GM19463 (cell line): ENCODE results near the gene TNC.

Source experiments
- ATAC-seq: cut with Tn5 transposase; IDR thresholded peaks from one replicate; pipeline ENCODE4 v1.9.1; 2021; ENCODE audit warnings: mild to moderate bottlenecking, moderate library complexity; ENCODE audit not compliant: unreplicated experiment

TNC gene

DNA sequence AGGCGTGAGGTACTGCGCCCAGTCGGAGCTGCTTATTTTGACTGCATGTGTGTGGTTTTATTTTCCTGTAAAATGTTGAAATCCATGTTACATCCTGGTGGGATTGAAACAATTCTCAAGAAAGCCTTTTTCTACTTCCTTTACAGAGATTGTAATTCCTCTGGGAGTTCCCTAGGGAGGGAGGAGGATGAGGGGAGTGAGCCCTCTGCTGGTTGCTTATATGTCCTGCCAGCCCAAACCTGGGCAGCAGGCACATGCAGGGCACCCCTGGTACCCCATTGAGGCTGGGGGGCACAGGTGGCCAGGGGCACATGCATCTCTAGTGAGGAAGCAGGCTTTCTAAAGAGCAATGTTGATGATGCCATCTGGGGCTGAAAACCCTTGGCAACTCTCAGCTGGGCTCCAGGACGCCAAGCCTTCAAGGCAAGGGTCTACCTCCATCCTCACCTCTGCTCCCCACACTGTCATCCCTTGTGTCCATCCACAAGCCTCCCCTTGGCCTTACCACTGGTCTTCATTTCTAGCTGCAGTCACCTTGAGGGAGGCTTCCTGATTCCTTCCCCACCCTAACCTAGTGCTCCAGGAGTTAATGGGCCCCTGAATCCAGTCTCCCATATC lies 102.8 kb downstream of the TNC start:
- ATAC-seq, result no peak

DNA sequence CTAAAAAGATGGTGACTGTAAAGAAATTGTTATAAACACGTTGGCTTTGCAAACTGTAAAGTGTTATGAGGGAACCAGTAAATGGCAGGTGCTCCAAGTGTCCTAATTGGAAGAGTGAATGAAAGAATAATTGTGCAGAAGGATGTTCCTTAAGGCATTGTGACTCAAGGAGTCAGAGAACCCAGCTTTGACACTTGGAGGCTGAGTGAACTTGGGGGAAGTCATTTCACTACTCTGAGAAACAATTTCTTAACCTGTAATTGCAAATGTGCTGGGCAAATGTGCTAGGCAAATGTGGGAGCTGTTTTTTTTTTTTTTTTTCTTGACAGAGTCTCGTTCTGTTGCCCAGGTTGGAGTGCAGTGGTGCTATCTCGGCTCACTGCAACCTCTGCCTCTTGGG lies 103.5 kb downstream of the TNC start:
- no peak for ATAC-seq

DNA sequence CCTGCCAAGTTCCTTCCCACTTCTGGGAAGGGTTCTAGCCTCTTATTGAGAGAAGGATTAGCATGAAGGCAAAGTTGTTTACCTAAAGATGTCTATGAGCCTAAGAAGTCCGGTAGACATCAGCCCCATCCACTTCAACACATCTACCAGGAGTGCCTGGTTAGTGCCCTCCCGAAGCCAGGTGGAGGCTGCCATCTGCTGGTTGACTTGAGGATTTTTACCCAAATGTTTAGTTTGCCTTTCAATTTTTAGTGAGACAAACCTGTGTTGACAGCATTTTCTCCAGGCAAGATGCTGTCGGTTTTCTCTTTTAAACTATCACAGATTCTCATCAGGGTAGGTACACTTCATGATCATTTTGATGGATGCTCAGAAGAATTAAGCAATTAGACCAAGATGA lies 104.0 kb downstream of the TNC start:
- ATAC-seq, result no peak

DNA sequence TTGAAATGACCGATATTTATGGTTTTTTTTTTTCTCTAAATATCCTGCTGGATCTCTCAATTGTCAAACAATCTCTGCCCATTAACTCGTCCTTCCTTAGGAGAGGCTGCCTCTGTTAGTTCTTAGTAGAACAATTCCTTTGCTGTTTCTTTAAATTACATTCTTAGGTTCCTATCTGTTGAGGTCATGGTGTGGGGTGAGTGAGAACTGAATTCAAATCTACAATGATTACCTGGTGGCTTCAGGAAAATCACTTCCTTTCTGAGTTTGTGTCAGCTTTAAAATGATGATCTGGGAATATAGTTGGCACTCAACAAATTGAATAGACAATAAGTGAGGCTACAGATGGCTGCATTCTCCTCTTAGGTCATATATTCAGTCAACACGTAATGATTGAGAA lies 105.5 kb downstream of the TNC start:
- no peak for ATAC-seq

DNA sequence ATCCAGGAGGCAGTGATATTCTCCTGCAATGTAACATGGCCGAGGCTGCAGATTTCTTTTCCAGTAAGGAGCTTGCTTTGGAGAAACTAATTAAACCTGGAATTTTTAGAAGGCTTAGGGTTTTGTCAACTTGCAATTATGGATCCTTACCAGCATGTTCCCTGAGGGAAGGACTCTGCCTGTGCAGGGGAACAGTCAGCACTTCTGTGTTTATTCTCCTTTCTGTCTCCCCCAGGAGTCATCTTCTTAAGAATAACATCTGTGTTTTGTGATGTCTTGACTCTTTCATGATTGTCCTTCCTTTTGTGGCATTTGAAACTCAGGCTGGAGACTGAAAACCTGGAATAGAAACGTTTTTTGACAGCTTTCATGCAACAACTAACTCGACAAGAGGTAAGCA lies 107.1 kb downstream of the TNC start:
- no peak for ATAC-seq

DNA sequence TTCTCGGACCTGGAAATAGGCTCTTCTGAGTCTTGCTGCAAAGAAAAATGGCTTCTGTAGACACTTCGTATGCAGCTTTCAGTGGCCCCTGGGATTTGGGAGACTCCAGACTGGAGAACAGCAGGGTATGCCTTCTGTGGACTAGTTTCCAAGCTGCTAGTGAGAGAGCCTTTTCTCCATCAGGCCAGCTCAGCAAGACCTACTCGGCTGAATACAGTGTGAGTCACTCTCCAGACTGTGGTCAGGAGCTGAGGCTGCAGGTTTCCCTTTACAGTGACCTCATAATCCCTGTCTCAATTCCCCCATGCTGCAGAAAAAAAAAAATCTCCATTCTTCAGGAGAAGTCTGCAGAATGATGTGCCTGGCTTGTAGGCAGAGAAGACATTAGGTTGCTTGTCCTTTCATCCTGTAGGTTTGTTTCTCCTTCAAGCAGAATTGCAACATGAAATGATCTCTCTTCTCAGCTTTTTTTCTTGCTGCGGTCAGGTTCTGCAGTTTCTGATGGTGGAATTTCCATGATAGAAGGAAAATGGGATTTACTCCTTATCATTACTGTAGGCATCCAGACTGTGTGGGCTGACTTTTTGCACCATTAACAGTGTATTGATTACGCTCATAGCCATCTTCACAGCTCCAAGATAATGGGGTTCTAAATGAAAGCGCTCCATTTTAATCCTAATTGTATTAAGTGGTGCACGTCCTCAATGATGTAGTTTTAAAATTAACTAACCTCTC lies 109.3 kb downstream of the TNC start:
- ATAC-seq, result no peak

DNA sequence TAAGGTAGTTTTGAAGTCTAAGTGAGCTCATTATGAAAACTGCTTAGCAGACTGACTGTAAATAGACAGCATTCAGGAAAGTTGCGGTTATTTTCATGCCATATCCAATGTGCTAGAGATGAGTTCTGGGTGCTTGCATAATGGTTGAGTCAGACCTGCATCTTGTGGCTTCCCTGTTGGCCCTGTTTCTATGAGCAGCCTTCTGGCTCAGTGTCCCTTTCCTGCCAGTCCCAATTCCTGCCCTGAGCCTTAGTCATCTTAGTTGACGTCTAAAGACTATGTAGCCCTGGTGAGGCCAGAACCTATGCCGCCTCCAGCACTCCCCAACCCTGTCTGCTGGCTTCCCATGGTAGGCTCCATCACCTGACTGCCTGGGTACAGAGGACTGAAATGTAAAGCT lies 111.3 kb downstream of the TNC start:
- no peak for ATAC-seq

DNA sequence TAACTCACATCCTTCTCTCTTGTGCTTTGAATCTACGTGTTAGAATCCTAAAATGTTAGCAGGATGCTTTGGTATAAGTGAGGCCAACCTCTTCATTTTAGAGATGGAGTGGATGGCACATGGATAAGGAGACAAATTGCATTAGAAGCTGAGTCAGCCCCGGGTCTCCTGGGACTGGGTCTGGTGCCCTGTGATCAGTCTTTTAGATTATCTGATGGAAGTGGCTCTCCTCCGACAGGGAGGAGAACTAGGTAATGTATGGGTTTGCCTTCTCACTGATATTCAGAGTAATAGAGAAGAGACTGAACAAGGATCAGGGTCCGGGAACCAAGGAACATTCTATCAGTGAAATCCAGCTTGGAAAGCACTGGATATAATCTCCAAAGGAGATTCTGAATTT lies 112.6 kb downstream of the TNC start:
- no peak for ATAC-seq

DNA sequence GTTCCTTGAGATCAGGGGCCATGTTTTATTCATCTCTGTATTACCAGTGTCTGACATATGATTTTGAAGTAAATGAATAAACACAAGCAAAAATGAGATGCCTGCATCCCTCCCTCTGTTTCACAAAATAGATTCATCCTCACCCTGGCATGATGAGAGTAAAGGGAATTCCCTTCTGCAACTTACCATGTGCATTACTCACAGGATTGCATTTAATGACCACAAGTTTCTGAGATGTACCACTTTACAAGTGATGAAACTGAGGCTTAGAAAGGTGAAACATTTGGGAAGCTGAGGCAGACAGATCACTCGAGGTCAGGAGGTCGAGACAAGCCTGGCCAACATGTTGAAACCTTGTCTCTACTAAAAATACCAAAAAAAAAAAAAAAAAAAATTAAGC lies 113.4 kb downstream of the TNC start:
- ATAC-seq, result no peak

DNA sequence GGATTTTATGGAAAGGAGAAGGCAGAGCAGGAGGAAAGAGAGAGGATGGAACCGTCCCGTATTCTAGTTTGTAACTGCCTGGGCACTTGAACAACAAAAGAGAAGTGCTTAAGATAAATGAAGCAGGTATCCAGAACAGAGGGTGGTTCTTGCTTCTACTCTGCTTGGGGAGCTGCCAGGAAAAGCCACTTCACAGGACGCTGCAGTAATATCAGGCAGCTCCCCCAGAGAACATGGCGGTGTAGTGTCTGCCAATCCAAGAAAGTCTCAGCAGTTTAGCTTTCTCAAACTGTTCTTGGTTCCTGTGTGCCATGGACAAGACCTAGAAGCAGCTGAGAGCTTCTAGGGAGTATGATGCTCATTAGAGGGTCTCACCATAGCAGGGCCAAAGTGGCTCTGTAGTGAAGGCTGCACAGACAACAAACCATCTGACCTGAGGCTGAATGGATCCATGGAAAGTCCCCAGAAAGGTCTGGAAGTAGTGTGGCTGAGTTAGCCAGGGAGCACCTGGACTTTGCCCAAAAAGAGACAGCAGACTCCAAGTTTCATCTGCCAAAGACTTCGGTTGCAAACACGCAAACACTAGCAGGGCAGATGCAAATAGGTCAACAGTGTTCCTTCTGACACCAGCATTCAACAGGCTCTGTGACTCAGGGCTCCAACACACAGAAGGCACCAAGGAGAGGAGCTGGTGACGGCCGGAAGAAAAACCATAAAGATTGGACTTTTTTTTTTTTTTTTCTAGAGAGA lies 115.4 kb downstream of the TNC start:
- no peak for ATAC-seq

DNA sequence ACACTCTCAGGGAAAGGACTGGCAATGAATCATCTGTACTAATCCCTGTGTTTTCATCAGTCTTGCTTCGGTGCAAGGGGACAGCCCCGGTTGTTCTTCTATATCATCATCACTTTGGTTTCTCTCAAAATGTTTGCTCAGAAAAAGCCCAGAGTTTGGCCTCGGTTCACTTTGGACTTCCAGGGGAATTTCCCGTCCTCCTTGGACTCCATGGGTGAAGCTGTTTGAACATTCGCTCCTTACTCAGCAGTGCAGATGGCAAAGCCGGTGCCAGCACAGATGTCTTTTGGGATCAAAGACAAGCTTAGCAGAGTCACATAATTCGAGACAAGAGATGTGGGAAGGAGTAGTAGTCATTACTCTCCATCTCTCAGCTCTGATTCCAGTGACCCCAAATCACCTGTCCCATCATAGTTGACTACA lies 117.7 kb downstream of the TNC start:
- no peak for ATAC-seq

DNA sequence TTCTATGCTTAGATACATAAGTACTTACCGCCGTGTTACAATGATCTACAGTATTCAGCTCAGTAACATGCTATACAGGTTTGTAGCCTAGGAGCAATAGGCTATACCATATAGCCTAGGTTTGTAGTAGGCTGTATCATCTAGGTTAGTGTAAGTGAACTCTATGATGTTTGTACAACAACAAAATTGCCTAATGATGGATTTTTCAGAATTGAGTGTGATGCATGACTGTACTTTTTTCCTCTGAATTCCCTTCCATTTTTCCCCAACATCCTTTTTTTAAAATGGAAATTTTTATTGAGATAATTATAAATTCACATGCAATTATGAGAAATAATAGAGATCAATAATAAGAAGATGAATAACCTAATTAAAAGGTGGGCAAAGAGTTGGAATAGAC lies 119.6 kb downstream of the TNC start:
- ATAC-seq, result no peak

DNA sequence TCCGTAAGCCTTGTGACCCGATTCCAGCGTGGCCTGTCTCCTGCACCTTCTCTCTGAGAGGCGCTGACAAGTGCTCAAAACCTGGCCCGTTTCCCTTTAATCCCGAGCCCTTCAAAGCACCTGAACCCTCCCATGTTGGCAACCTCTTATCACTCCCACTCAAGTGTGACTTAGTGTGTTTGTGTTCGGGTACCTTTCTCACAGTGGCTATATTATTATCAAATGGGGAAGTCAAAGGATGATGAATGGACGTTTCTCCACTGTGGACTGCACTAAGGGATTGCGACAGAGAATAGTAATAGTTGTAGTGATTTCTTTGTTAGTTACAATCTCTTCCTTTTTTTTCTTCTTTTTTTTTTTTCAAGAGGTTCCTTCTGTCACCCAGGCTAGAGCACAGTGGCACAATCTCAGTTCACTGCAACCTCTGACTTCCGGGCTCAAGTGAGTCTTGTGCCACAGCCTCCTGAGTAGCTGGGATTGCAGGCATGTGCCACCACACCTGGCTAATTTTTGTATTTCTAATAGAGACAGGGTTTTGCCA lies 122.2 kb downstream of the TNC start:
- ATAC-seq, result no peak

DNA sequence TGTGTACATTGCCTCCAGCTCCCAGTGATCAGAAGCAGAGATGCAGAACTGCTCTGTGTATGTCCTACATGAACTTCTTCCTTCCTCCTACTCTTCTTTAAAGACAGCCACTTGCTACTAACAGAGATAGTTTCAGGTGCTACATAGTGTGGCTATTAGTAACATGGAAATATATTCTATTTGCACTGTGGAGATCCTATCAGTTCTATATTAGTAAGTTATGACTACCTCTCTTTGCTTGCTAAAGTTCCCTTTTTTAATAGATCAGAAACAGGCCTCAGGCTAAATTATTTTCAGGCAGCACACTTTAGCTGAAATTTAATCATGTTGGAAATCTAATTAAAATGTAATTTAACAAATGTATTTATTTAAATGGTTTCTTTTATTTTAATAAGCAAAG lies 123.2 kb downstream of the TNC start:
- ATAC-seq, result no peak

DNA sequence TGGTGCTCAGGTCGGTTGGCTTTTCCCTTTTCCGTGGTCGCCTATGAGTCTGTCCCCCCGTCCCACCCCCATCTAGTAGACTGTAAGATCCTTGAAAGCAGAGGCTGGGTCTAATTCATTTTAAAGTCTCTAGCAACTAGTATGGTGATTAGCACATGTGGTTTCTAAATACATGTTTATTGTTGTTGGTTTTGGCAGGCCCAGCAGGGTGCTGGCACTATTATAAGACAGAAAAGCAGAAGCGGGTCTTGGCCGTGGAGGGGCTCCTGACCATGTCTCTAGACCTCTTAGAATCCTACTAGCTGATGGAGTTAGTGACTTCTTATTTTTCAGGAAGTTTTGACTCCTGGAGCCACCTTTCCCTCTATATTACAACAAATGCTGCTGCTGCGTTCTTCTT lies 126.1 kb downstream of the TNC start:
- ATAC-seq, result no peak

DNA sequence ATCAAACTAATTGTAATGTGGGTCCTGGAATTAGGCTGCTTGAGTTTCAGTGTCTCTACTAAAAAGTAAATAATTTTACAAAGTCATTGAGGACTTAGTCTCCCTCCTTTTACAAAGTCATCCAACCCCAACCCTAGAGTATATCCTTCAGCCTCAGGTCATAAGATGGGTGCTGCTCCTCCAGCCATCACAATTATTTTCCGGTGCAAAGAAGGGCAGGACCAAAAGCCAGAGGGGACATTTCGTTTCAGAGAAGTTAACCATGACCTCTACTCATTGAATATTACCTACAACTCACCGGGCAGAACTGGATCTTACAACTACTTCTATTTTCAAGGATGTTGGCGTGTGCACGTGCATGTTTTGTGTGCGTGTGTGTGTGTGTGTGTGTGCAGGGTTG lies 127.1 kb downstream of the TNC start:
- ATAC-seq, result no peak

DNA sequence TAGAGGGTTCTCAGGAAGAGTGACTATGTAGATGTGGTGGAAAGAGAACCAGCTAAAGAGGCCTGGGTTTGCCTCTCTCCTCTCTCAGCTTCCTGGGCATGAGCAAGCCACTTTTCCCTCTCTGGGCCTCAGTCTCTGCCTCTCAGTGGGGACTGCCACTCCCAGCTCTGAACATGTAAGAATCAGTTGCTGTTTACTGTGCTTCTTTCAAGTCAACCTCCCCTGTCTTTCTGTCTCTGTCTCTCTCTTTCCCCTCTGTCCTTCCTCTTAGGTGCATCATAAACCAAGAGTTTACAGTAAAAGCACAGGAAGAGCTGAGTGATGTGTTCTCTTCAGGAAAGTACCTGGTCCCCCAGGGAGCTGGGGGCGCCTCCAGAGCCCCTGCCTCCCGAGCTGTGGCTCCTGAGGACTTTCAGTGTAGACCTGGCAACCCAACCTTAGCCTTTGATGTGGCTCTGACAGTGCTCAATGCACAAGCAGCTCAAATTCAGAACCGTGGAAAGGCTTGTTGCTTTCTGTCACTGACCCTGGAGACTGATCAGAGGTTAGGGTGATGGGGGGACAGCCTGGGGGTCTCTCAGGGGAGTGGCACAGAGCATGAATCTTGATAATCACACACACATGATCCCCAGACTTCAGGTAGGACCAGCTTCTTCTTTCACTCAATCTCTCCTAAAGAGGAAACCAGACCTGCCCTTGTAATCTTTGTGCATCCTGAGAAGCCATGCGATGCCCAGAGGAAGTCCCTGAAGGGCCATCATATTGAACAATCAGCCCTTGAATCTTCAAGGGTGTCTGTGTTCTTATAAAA lies 128.2 kb downstream of the TNC start:
- peak; percentile 58 for ATAC-seq

DNA sequence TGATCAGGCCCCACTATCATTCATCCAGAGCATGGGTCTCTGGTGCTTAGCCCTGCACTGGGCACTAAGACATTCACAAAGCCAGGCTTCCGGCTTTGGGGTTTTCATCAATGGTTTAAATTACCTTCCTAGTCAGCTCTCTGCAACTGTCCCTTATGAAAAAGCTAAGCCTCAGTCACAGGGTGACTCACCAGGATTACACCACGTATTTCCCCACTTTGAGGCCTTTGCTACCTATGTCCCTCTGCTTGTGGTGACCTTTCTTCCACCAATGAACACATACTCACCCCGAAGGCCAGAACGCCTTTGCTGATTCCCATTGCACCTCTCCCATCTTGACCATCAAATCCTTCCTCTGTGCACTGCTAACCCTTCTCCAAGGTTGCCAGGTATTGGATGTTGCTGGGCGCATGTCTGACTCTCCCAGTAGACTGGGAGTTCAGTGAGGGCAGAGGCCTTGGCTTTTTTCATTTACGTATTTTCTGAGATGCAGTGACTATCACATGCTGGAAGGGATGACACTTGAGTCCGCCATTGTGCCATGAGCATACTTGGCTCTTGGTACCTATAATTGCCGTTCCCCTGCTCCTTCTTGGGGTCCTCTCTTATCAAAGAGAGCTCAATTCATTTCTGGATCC lies 128.9 kb downstream of the TNC start:
- ATAC-seq, result peak; percentile 58

DNA sequence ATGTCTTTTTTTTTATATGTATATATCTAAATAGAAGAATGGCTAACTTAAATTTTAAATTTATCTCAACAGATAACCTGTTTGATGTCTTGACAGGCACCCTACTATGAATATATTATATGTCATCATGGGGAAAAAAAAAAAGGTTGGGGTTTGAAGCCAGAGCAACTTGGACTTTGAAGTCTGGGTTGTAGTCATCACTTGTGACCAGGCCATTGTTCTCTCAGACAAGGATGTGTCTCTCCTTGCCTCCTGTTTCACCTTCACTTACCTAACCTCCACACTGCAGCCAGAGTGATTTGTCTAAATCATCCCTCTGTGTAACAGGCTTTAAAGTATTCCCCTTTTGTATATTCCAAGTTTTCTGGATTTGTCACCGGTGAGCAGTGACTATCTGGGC lies 130.8 kb downstream of the TNC start:
- no peak for ATAC-seq

DNA sequence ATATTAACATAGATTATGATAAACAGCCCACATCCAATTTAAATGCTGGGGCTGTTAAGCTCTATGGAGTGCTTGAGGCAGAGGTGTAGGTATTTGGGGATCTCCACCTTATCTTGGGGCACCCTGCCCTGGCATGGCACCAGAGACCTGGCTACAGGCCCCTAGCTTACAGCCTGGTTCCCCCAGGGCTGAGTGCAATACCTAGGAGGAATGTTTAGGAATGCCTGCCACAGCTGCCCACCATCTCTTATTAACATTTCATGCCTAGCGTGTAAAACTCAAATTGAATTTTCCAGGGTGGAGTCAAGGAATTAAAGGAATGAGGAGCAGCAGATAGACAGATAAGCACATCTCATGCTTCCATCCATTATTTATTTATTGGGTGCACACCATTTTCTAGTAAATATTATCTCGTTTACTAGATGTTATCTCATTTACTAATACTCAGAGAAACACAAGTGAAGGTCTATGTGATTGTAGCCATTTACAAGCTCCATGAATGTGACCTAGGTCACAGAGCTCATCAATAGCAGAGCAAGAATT lies 131.9 kb downstream of the TNC start:
- no peak for ATAC-seq
